Activated naive CD4-positive, alpha-beta T cell treated with anti-CD3 and anti-CD28 coated beads, Interleukin-2, amount 50 U/mL, for 72 hours (primary cell): ENCODE data around the gene ABCC10. TPM values are rescaled to one million over a fixed set of nuclear protein-coding genes. Genes with fewer than 3 reads are reported as not detected.
"Not testable (repeated sequence)": the region's sequence is repeated elsewhere in the genome, so short reads cannot be mapped to it uniquely, and the experiment has no call there.

Experiments
- ATAC-seq, 2 donors: fragments of 150-1000 bp; cut with Tn5 transposase; 2 replicates each; pipeline ENCODE4 v1.10.0; 2021; ENCODE audit warnings: mild to moderate bottlenecking in 2 of 2, moderate library complexity in 2 of 2
- DNase-seq, 2 donors: peaks; one replicate each; pipeline ENCODE4 v3.0.0; 2021 to 2022; ENCODE audit warnings: low spot score in 2 of 2
- H3K27ac Mint-ChIP-seq, 2 donors: one replicate each; pipeline ENCODE4 v1.8.0; 2022; ENCODE audit warnings: mild to moderate bottlenecking in 2 of 2, mixed read lengths in 2 of 2
- H3K36me3 Mint-ChIP-seq, 2 donors: one replicate each; pipeline ENCODE4 v1.8.0; 2022; ENCODE audit warnings: mixed read lengths in 2 of 2
- H3K9me3 Mint-ChIP-seq, 2 donors: one replicate each; pipeline ENCODE4 v1.8.0; 2022; ENCODE audit warnings: mixed read lengths in 2 of 2
- total RNA-seq, 2 donors: library from RNA; stranded (reverse); gene quantifications; one replicate each; pipeline ENCODE4 v1.2.3, GENCODE V29; 2022

ABCC10 gene
- total RNA-seq, 2 donors from 2014 or later = 30.2 to 46.2 TPM

DNA sequence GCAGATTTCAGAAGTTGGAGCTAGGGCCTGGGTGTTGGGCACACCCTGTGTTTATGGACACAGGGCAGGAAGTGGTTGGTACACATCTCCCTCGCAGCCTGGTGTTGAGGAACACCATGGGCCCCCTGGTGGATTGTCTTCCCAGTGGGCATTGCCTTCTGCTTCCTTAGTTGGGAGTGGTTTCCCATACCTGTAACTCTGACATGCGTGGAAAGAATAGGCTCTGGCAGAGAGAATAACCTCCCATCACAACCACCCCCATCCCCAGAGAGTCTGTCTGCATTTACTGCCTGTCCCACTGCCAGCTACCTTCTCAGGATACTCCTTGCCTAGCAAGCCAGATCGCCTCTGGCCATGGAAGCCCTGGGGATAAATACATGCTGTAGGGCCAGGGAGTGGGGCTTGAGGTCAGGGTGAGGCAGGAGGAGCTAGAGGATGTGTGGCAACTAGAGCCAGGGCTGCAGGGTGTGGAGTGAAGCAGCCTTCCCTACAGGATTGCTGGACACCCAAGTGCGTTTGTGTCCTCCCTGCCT is 68.1 kb downstream of the ABCC10 start:
- ATAC-seq (no peak), DNase-seq (no peak)
- Mint-ChIP-seq H3K27ac (peak overlapping the region; percentile 44 to 68), H3K36me3 (no peaks in the 10 kb centered on the region), H3K9me3 (no peaks in the 10 kb centered on the region)

GRCh38 chr6:43496370-43497128 is 69.2 kb downstream of the ABCC10 start:
- no peaks in the 10 kb centered on the region for H3K9me3 Mint-ChIP-seq
- no peak for ATAC-seq
- no peak for DNase-seq
- no peak overlapping the region for H3K27ac Mint-ChIP-seq
- H3K36me3 Mint-ChIP-seq = no peaks in the 10 kb centered on the region

DNA sequence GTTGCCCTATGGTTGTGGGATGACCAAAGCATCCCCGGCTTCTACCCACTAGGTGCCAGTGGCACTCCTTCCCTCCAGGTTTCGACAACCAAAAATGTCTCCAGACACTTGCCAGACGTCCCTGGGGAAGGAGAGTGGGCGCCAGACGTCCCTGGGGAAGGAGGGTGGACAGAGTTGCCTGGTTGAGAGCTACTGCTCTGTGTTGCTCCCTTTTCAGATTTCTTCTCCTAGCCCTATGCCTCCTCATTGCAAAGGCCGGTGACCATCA is 69.7 kb downstream of the ABCC10 start:
- no peaks in the 10 kb centered on the region for H3K36me3 Mint-ChIP-seq
- no peak for DNase-seq
- H3K27ac Mint-ChIP-seq = peak overlapping the region in 1 of 2 donors; percentile 23
- no peak for ATAC-seq
- no peaks in the 10 kb centered on the region for H3K9me3 Mint-ChIP-seq

- H3K27ac Mint-ChIP-seq = no peak overlapping the region
- ATAC-seq = no peak
- H3K9me3 Mint-ChIP-seq = no peaks in the 10 kb centered on the region
- H3K36me3 Mint-ChIP-seq = no peaks in the 10 kb centered on the region
- no peak for DNase-seq
These were observed 70.3 kb downstream of the ABCC10 start for GRCh38 chr6:43497689-43498088.

DNA sequence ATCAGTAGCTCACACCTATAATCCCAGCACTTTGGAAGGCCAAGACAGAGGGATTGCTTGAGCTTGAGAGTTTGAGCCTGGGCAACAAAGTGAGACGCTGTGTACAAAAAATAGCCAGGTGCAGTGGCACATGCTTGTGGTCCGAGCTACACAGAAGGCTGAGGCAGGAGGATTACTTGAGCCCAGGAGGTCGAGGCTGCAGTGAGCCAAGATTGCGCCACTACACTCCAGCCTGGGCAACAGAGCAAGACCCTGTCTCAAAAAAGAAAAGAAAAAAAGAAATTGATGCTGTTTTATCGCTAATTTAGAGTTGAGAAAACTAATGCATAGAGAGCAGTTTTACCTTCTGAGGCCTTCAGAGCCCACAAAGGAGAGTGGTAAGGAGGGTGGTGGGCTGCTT is 71.0 kb downstream of the ABCC10 start:
- H3K36me3 Mint-ChIP-seq, H3K9me3 Mint-ChIP-seq, DNase-seq: not testable (repeated sequence)

DNA sequence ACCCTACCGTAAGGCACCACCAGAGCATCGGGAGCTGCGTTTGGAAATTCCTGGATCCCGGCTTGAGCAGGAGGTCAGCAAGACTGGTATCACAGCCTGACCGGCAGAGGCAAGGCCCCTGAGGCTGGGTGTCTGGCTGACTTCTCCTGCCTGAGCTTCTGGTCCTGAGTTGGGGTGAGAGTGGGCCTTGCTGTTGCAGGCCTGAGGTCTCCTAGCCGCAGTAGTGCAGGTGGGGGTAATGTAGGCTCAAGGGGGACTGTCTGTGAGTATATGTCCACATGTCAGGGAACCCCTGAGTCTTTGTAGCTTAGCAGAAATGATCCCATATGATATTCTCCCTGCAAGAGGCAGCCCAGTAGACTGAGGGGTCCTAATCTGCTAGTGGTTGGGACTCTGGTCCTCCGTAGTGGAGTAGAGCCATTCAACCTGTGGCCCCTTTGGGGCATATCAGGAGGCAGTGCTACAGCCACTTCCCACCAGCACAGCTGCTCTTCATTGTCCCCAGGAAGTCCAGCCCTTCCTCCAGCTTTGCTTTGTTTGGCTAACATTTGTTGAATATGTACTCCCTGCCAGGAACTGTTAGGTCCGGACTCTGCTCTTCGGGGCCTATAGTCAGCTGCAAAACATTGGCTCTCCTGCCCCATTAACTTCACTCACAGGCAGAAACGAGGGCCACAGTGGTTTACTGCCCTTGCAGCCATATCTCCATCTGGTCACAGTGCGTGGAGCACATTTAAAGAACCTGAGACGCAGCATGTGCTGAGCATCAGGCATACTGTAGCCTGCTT is 71.9 kb downstream of the ABCC10 start:
- no peak for ATAC-seq
- H3K9me3 Mint-ChIP-seq = no peaks in the 10 kb centered on the region
- no peak for DNase-seq
- H3K27ac Mint-ChIP-seq = peak overlapping the region in 1 of 2 donors; percentile 79
- no peaks in the 10 kb centered on the region for H3K36me3 Mint-ChIP-seq

More for the DNA sequence above, 71.0 kb downstream of the ABCC10 start:
- ATAC-seq = not testable (repeated sequence)
- peak overlapping the region in 1 of 2 donors; percentile 14 for H3K27ac Mint-ChIP-seq

Other genes starting within 250 kb of the ABCC10 start
- gene CUL9, start 245.3 kb upstream of the ABCC10 start, total RNA-seq = 10 to 100 TPM; 45.7 to 88.0 TPM
- gene DNPH1, start 198.1 kb upstream of the ABCC10 start, total RNA-seq = 10 to 100 TPM; 39.3 to 73.5 TPM
- gene TTBK1, start 184.1 kb upstream of the ABCC10 start, total RNA-seq = under 1 TPM; 0.09 to 0.37 TPM
- gene SLC22A7, start 129.3 kb upstream of the ABCC10 start, total RNA-seq = not detected
- gene CRIP3, start 118.7 kb upstream of the ABCC10 start, total RNA-seq = 1 to 10 TPM; 4.2 to 6.4 TPM
- 10 to 100 TPM; 10.8 to 12.2 TPM for gene ZNF318, start 57.9 kb upstream of the ABCC10 start, total RNA-seq
- 1 to 10 TPM in 1 of 2 donors, under 1 TPM in 1; 0.18 to 3.4 TPM for gene DLK2, start 28.0 kb downstream of the ABCC10 start, total RNA-seq
- 10 to 100 TPM; 23.0 to 35.0 TPM for gene TJAP1, start 50.0 kb downstream of the ABCC10 start, total RNA-seq
- under 1 TPM; 0.12 to 0.48 TPM for gene LRRC73, start 82.8 kb downstream of the ABCC10 start, total RNA-seq
- gene YIPF3, start 89.4 kb downstream of the ABCC10 start, total RNA-seq = 10 to 100 TPM; 40.7 to 49.1 TPM
- gene POLR1C, start 89.5 kb downstream of the ABCC10 start, total RNA-seq = 10 to 100 TPM; 34.2 to 57.1 TPM
- 100 to 1,000 TPM; 109 to 110 TPM for gene XPO5, start 148.5 kb downstream of the ABCC10 start, total RNA-seq
- 100 to 1,000 TPM in 1 of 2 donors, 10 to 100 TPM in 1; 46.2 to 101 TPM for gene POLH, start 148.6 kb downstream of the ABCC10 start, total RNA-seq
- gene GTPBP2, start 201.7 kb downstream of the ABCC10 start, total RNA-seq = 10 to 100 TPM; 84.1 to 85.8 TPM
- gene MAD2L1BP, start 208.3 kb downstream of the ABCC10 start, total RNA-seq = 10 to 100 TPM; 38.4 to 38.7 TPM
- gene RSPH9, start 217.5 kb downstream of the ABCC10 start, total RNA-seq = under 1 TPM; 0.09 to 0.21 TPM